Lung (tissue), 12 donors: ENCODE results near the gene MEF2A. TPM values are rescaled to one million over a fixed set of nuclear protein-coding genes. Genes with fewer than 3 reads are reported as not detected.

ENCODE experiments used
- ATAC-seq: fragments of 200-7000 bp; cut with Tn5 transposase; one replicate; pipeline ENCODE4 v1.9.1; 2020; ENCODE audit warnings: moderate number of reproducible peaks; ENCODE audit not compliant: insufficient read depth, low FRiP score
- DNase-seq, 3 donors: peaks; one replicate each; pipeline ENCODE4 v3.0.0-alpha.2; 2013 to 2017
- H3K27ac ChIP-seq, 2 donors: one replicate each; pipeline ENCODE4 v1.5.1; 2013; ENCODE audit warnings: mild to moderate bottlenecking in 2 of 2, moderate library complexity in 2 of 2, control low read depth in 1 of 2, inconsistent platforms in 1 of 2, low read depth in 1 of 2, low read length in 1 of 2
- H3K27me3 ChIP-seq, 3 donors: one replicate each; pipeline ENCODE4 v1.5.1; 2013; ENCODE audit warnings: low read length in 2 of 3; ENCODE audit not compliant: control insufficient read depth in 3 of 3, insufficient read depth in 3 of 3
- H3K36me3 ChIP-seq, 4 donors: one replicate each; pipeline ENCODE4 v1.5.1; 2013; ENCODE audit warnings: low read length in 4 of 4, mild to moderate bottlenecking in 1 of 4, moderate library complexity in 1 of 4; ENCODE audit not compliant: control insufficient read depth in 4 of 4, insufficient read depth in 4 of 4
- H3K4me1 ChIP-seq, 5 donors: one replicate each; pipeline ENCODE4 v1.5.1; 2013; ENCODE audit warnings: low read length in 5 of 5, mild to moderate bottlenecking in 2 of 5, moderate library complexity in 1 of 5; ENCODE audit not compliant: control insufficient read depth in 5 of 5, insufficient read depth in 5 of 5
- H3K4me3 ChIP-seq: one replicate; pipeline ENCODE4 v1.5.1; 2013; ENCODE audit warnings: mild to moderate bottlenecking, control low read depth, moderate library complexity
- H3K9ac ChIP-seq, 2 donors: one replicate each; pipeline ENCODE4 v1.5.1; 2013; ENCODE audit warnings: low read length in 2 of 2, control low read depth in 1 of 2; ENCODE audit not compliant: insufficient read depth in 1 of 2
- H3K9me3 ChIP-seq, 4 donors: one replicate each; pipeline ENCODE4 v1.5.1; 2013; ENCODE audit warnings: low read length in 3 of 4, mild to moderate bottlenecking in 1 of 4, moderate library complexity in 1 of 4; ENCODE audit not compliant: control insufficient read depth in 4 of 4, insufficient read depth in 3 of 4
- CTCF ChIP-seq: IDR thresholded peaks from 2 replicates; pipeline ENCODE4 v1.5.1; 2012; ENCODE audit warnings: mild to moderate bottlenecking; ENCODE audit errors: control extremely low read depth, extremely low read depth
- WGBS, 2 donors: extraction: QIAGEN DNeasy Blood & Tissue Kit; methylation state at CpG; one replicate each; pipeline ENCODE4 v1.1.7; 2013; 5-methylcytosine and 5-hydroxymethylcytosine counted together
- polyA plus RNA-seq, 2 donors: library from polyadenylated mRNA; stranded (reverse); fragments of 200-250 nt; gene quantifications; one replicate each; pipeline ENCODE4 v1.2.1, GENCODE V29; 2013
- total RNA-seq, 2 donors: library from RNA; depleted of rRNA in 1 of 2; stranded (reverse); fragments of >200 nt in 1 of 2; gene quantifications; one replicate each; pipeline ENCODE4 v1.2.1, GENCODE V29; 2014 to 2021
- donor health status: control.
- donor health status: control.
- donor health status: Bipolar disorder and iron deficiency.
- donor health status: healthy.
- donor health status: DM: yes; HTN: yes; CAD: no.

MEF2A gene
- total and polyA plus RNA-seq, 4 donors, result 26.0 to 140 (median 48.1) TPM

GRCh38 chr15:99542828-99543227, 23.0 kb upstream of the MEF2A start:
- no peaks in the 10 kb centered on the region for H3K36me3 ChIP-seq
- no peaks in the 10 kb centered on the region for H3K27me3 ChIP-seq
- peaks cover 0 to 2% (median 0%) of the 10 kb centered on the region in 5 donors for H3K4me1 ChIP-seq
- ATAC-seq (no peak), DNase-seq (no peak)
- no peak overlapping the region for H3K27ac ChIP-seq
- H3K9me3 ChIP-seq, result no peaks in the 10 kb centered on the region
- H3K9ac ChIP-seq, result no peak overlapping the region
- no peak overlapping the region for H3K4me3 ChIP-seq
- TF ChIP-seq CTCF, result no peak

DNA sequence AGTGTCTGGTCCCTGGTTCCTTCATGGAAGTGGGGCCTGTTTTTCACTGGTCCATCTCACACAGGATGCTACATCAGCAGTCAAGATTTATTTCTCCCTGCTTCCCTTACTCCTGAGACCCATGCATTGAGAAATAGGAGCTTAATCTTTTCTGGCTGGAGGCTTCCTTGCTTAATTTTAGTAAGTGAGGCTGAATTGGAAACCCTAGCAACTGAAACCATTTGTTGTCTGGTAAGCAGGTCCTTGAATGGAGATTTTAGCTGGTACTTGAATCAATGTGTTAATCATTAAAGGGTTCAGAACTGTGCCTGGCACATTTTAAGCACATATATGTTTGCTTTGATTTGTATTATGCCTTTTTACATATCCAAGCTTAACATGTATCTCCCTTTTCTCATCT, 20.2 kb upstream of the MEF2A start:
- H3K9me3 ChIP-seq, result no peaks in the 10 kb centered on the region
- no peak overlapping the region for H3K4me3 ChIP-seq
- no peaks in the 10 kb centered on the region for H3K36me3 ChIP-seq
- DNase-seq, result peak in 2 of 3 donors; percentile 22 to 49
- no peak overlapping the region for H3K27ac ChIP-seq
- TF ChIP-seq CTCF, result no peak
- H3K4me1 ChIP-seq, result no peaks in the 10 kb centered on the region
- H3K9ac ChIP-seq, result no peak overlapping the region
- H3K27me3 ChIP-seq, result no peaks in the 10 kb centered on the region
- ATAC-seq, result peak; percentile 27

- no peak overlapping the region for H3K9ac ChIP-seq
- no peak overlapping the region for H3K27ac ChIP-seq
- no peaks in the 10 kb centered on the region for H3K9me3 ChIP-seq
- no peak overlapping the region for H3K4me3 ChIP-seq
- ATAC-seq (no peak), DNase-seq (no peak)
- TF ChIP-seq CTCF, result no peak
- no peaks in the 10 kb centered on the region for H3K4me1 ChIP-seq
- WGBS, 2 donors, result 70 to 85% methylated on average over 4 of the region's 4 CpGs
- H3K27me3 ChIP-seq, result no peaks in the 10 kb centered on the region
- no peaks in the 10 kb centered on the region for H3K36me3 ChIP-seq
These were observed 19.2 kb upstream of the MEF2A start for GRCh38 chr15:99546441-99547100.

DNA sequence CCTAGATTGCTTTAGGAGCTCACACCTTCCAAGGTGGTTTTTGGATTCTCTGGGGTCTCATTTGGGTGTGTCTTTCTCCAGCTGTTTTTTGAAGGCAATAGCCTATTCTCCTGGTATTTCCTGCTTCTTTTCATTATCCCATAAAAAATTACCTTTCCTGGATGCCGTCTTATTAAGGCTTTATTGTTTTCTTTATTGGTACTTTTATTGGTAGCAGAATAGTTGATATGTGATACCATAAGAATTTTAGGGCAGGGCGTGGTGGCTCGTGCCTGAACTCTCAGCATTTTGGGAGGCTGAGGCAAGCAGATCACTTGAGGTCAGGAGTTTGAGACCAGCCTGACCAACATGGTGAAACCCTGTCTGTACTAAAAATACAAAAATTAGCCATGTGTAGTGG, 18.3 kb upstream of the MEF2A start:
- H3K4me1 ChIP-seq, result no peaks in the 10 kb centered on the region
- ATAC-seq, result no peak
- no peak for DNase-seq

More for the DNA sequence above, 18.3 kb upstream of the MEF2A start:
- Histone ChIP-seq H3K36me3 (no peaks in the 10 kb centered on the region), H3K4me3 (no peak overlapping the region), H3K27ac (no peak overlapping the region), H3K27me3 (no peaks in the 10 kb centered on the region), H3K9me3 (no peaks in the 10 kb centered on the region), H3K9ac (no peak overlapping the region)
- WGBS, 2 donors, result 87 to 93% methylated on average over 3 of the region's 3 CpGs
- TF ChIP-seq CTCF, result no peak
